H4 (cell line): ENCODE measurements around the gene ADAMTS8. TPM values are rescaled to one million over a fixed set of nuclear protein-coding genes. Genes with fewer than 3 reads are reported as not detected.
A peak's percentile ranks its signal among the peaks of the same experiment; 100 is the strongest.

Experiments
- DNase-seq: peaks from one replicate; pipeline ENCODE4 v3.0.0-alpha.2; 2015; ENCODE audit warnings: low spot score
- total RNA-seq: library from RNA; depleted of rRNA; stranded (reverse); fragments of >200 nt; shearing (Covaris generic); gene quantifications from 2 replicates; pipeline ENCODE4 v1.2.3, GENCODE V29; 2014

Gene ADAMTS8
- total RNA-seq, 1 experiment from 2014 or later, result 0.04 TPM

DNA sequence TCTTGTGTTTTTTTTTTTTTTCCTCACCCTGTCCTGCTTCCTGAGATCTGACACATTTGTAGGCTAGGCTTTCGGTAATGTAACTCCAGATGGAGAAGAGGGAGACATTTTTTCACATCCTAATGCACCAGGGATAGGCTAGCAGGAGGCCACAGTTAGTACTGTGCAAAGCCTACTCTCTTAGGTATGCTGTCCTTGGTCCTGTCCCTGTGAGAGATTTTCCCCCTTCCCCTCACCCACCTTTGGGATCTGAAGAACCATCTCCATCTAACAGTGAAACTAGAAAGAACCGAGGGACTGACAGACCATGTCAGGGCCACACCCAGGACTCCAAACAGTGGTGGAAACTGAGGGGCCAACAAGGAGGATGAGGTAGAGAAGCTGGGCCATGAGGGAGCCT is 29.2 kb downstream of the ADAMTS8 start:
- no peak for DNase-seq

DNA sequence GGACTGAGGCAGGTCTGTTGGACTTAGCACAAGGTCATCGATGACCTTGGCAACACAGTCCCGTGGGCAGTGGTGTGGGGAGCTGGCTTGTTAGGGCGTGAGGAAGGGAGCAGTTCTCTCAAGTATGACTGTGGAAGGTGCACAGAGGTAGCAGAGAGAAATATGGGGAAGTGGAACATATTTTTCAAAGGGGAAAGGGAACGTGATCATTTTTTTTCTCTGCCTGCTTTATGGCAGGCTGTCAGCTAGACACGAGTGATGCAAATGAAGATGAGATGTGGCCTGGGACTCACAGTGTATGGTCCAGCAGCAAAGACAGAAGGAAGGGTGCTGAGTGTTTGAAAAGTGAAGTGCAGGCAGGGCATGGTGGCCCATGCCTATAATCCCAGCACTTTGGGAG is 30.6 kb downstream of the ADAMTS8 start:
- no peak for DNase-seq

GRCh38 chr11:130396965-130397364 is 31.4 kb downstream of the ADAMTS8 start:
- DNase-seq, result no peak

DNA sequence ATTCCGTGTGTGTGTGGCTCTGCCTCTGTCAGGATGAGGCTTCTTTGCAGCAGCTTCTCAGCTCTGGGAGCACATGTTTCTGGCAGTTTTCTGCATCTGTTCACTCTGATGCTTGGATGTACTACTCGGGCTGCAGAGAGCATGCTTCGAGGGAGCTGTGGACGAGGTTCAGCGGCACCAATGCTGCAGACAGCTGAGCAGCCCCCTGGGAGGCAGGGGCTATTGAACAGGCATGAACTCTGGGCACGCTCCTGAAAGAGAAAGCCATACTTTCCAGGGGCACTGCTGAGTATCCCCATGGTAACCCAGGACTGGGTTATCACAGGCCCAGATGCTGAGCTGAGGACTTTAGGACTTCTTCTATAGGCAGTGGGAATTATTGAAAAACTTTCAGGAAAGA is 33.8 kb downstream of the ADAMTS8 start:
- DNase-seq, result no peak

- no peak for DNase-seq
Observed at GRCh38 chr11:130391711-130392110, 36.7 kb downstream of the ADAMTS8 start.

- peak; percentile 75 for DNase-seq
Observed at GRCh38 chr11:130390071-130390758, 38.2 kb downstream of the ADAMTS8 start.

GRCh38 chr11:130389335-130389935 is 39.0 kb downstream of the ADAMTS8 start:
- DNase-seq, result no peak

GRCh38 chr11:130388607-130389205 is 39.7 kb downstream of the ADAMTS8 start:
- DNase-seq, result no peak

- DNase-seq, result no peak
Observed at GRCh38 chr11:130386056-130386455, 42.4 kb downstream of the ADAMTS8 start.

DNA sequence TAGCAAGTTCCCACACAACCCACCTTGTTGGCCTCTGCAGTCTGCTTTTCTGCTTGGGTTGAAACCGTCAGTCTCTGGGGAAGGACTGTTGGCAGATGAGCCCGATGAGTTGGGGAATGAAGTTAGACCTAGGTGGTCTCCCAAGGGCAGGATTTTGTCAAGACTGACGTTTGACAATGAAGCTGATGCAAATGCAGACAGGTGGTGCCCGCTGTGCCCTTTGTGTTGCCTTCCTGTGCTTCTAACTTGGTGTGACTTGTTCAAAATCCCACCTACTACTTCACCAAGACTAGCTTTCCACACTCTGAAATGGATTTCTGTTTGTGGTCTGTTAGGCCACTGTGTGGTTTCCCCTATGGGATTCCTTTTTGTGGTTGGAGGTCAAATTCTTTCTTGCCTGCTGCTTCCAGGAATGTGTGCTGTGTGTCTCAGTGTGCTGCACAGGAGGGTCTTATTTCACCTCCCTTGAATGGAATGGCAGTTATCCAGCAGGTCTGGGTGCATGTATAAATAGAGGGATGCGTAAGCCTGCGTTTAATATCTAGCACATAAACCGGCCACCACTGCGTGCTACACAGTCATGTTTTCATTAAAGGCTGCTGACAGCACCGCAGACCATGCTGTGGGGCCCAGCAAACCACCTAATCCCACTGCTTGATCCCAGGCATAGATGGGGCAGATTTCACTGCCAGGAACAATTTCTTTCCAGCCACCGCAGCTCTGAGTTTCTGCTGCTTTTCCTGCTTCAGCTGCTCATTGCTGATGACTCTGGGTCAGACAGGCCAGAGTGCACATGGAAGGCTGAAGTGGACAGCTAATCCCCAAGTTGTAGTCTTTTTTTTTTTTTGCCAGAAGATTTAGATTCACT is 44.8 kb downstream of the ADAMTS8 start:
- DNase-seq, result peak; percentile 98

DNA sequence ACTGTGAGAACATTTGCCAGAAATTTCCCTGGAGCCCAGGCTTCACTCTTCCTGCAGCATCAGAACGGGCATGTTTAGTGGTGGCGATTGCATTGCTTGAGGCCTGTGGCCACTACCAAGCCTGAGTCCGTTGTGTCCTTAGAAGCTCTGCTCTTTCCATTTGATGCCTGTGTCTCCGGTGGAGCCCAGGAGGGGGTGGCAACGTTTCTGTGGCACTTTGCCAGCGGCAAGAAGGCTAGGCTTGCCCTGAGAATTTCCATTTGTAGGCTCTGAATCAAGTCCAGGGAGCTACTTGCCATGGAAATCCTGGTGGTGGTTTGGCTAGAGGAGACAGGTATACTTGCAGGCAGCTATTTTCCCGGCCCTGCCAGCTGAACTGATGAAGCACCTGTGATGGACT is 47.1 kb downstream of the ADAMTS8 start:
- DNase-seq, result no peak

DNA sequence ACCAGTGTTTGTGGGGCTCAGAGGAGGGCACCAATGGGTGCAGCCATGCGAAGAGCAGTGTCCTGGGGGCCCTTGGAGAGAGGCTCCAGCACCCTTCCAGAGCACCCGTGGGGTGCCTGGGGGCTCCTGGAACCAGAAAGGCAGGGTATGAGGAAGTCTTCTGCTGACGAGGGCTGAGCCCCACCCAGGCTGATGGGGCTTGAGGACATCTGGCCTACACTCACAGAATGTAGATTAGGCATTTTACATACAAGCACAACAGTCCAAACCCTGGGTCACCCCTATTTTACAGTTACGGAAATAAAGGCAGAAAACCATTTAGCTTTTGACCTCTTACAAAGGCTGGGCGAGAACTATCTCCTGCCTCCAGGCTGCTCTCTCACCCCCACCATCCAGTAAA is 47.6 kb downstream of the ADAMTS8 start:
- DNase-seq, result no peak

DNA sequence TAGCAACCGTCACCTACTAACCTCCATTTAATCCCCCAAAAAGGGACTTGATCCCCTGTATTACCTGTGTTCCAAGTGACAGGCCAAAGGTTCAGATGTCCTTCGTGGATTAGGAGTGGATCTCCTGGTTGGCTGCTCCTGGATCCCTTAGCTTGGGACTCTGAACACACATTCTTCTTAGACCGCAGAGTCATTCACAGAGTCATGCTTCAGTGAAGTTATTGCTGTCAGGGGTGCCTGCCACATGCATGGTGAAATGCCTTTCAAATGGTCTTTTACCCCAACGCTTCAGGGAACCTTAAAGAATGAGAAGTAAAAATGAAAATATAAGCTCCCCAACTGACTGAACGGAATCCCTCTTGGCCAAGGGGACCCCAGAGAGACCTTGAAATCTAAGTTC is 49.1 kb downstream of the ADAMTS8 start:
- DNase-seq, result no peak

GRCh38 chr11:130370845-130371590 is 57.4 kb downstream of the ADAMTS8 start:
- no peak for DNase-seq

DNA sequence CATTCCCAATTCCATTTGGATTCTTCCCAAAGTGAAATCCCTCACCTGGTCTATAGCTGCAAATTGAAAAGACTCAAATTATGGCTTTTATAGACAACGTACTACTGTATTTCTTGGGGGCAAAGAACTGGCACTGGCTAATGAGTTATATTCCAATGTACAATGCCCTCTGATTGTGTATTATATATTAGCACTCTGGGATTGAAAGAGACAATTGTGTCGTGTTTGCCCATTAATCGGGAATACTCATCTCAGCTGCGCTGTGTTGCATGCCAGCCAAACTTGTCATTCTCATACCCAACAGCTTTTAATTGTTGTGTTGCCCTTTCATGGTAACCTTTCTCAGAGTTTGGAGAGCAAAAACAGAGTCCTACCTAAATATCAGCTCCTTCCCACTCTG is 58.7 kb downstream of the ADAMTS8 start:
- DNase-seq, result no peak

- DNase-seq, result no peak
Observed at GRCh38 chr11:130369141-130369691, 59.2 kb downstream of the ADAMTS8 start.

DNA sequence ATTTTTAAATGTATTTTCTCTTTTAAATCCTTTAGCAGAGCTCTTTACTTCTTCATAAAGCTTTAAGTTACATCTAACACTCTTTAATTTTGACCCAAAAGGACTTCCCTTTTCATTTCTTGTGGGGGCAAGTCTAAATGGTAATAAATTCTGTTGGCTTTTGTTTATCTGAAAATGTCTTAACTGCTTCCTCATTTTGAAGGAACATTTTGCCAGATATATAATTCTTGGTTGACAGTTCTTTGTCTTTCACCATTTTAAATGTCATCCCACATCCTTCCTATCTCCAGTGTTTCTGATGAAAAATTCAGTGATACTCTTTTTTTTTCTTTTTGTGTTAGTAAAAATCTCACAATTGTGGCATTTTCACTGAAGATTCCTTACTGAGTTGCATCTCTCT is 69.0 kb downstream of the ADAMTS8 start:
- no peak for DNase-seq

DNA sequence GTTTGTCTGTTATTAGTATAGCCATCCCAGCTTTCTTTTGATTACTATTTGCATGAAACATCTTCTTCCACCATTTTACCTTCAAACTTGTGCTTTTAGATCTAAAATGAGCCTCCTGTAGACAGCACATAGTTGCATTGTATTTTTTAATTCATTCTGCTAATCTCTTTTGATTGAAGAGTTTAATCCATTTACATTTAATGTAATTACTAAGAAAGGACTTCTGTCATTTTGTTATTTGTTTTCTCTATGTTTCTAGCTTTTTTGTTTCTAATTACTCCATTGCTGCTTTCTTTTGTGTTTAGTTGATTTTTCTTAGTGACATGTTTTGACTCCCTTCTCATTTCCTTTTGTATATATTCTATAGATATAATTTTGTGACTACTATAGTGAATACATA is 70.0 kb downstream of the ADAMTS8 start:
- no peak for DNase-seq
